H9 (cell line): ENCODE measurements around the gene PAK5. TPM values are rescaled to one million over a fixed set of nuclear protein-coding genes. Genes with fewer than 3 reads are reported as not detected.

Experiments used
- DNase-seq: peaks from one replicate; pipeline ENCODE4 v3.0.0-alpha.2; 2017
- H2AFZ ChIP-seq: one replicate; pipeline ENCODE4 v1.6.1; 2013; ENCODE audit warnings: mild to moderate bottlenecking, low read length, control low read depth, moderate library complexity
- H2AK5ac ChIP-seq: 2 replicates; pipeline ENCODE4 v1.6.1; 2013; ENCODE audit warnings: low read length, control low read depth, mixed read lengths; ENCODE audit not compliant: insufficient read length
- H2BK120ac ChIP-seq: one replicate; pipeline ENCODE4 v1.6.1; 2013; ENCODE audit warnings: low read depth, mild to moderate bottlenecking, low read length, control low read depth, inconsistent platforms; ENCODE audit not compliant: poor library complexity, severe bottlenecking
- H2BK12ac ChIP-seq: 2 replicates; pipeline ENCODE4 v1.6.1; 2013; ENCODE audit warnings: low read length, control low read depth, mixed read lengths, low read depth; ENCODE audit not compliant: insufficient read length
- H2BK15ac ChIP-seq: 2 replicates; pipeline ENCODE4 v1.6.1; 2013; ENCODE audit warnings: low read depth, low read length, control low read depth
- H2BK20ac ChIP-seq: one replicate; pipeline ENCODE4 v1.6.1; 2013; ENCODE audit warnings: low read depth, mild to moderate bottlenecking, low read length, control low read depth, inconsistent platforms; ENCODE audit not compliant: poor library complexity, severe bottlenecking
- H2BK5ac ChIP-seq: 2 replicates; pipeline ENCODE4 v1.6.1; 2013; ENCODE audit warnings: low read length, control low read depth, mixed read lengths; ENCODE audit not compliant: insufficient read length
- H3K14ac ChIP-seq: 2 replicates; pipeline ENCODE4 v1.6.1; 2013; ENCODE audit warnings: low read length, control low read depth; ENCODE audit not compliant: insufficient read depth
- H3K18ac ChIP-seq: 2 replicates; pipeline ENCODE4 v1.6.1; 2013; ENCODE audit warnings: low read depth, mild to moderate bottlenecking, mixed read lengths, low read length, control low read depth; ENCODE audit not compliant: insufficient read length
- H3K23ac ChIP-seq: 2 replicates; pipeline ENCODE4 v1.6.1; 2013; ENCODE audit warnings: low read length, control low read depth, mixed read lengths, low read depth; ENCODE audit not compliant: insufficient read length
- H3K23me2 ChIP-seq: 2 replicates; pipeline ENCODE4 v1.6.1; 2013; ENCODE audit warnings: low read depth, mild to moderate bottlenecking, mixed read lengths, low read length, control low read depth; ENCODE audit not compliant: insufficient read length, poor library complexity, severe bottlenecking
- H3K27ac ChIP-seq: 2 replicates; pipeline ENCODE4 v1.5.1; 2013; ENCODE audit warnings: low read length, control low read depth, mixed read lengths, low read depth; ENCODE audit not compliant: insufficient read length
- H3K27me3 ChIP-seq: 2 replicates; pipeline ENCODE4 v1.6.1; 2013; ENCODE audit warnings: low read length, control low read depth, inconsistent platforms; ENCODE audit not compliant: insufficient read depth
- H3K4ac ChIP-seq: 2 replicates; pipeline ENCODE4 v1.6.1; 2013; ENCODE audit warnings: low read depth, mild to moderate bottlenecking, control low read depth, inconsistent platforms, low read length, moderate library complexity
- H3K4me1 ChIP-seq: 2 replicates; pipeline ENCODE4 v1.6.1; 2013; ENCODE audit warnings: low read length, control low read depth, inconsistent platforms; ENCODE audit not compliant: insufficient read depth
- H3K4me2 ChIP-seq: 2 replicates; pipeline ENCODE4 v1.6.1; 2013; ENCODE audit warnings: low read length, control low read depth, mixed read lengths; ENCODE audit not compliant: insufficient read length, insufficient read depth
- H3K56ac ChIP-seq: 2 replicates; pipeline ENCODE4 v1.6.1; 2013; ENCODE audit warnings: low read depth, mild to moderate bottlenecking, mixed read lengths, low read length, control low read depth; ENCODE audit not compliant: insufficient read length
- H3K79me1 ChIP-seq: 2 replicates; pipeline ENCODE4 v1.6.1; 2013; ENCODE audit warnings: low read depth, mild to moderate bottlenecking, moderate library complexity, low read length, control low read depth, inconsistent platforms; ENCODE audit not compliant: insufficient read depth, poor library complexity, severe bottlenecking
- H3K79me2 ChIP-seq: 2 replicates; pipeline ENCODE4 v1.6.1; 2013; ENCODE audit warnings: low read length, control low read depth, inconsistent platforms; ENCODE audit not compliant: insufficient read depth
- H3K9ac ChIP-seq: 2 replicates; pipeline ENCODE4 v1.6.1; 2013; ENCODE audit warnings: low read length, control low read depth, mixed read lengths; ENCODE audit not compliant: insufficient read length; ENCODE audit errors: extremely low read depth
- H3K9me3 ChIP-seq: one replicate; pipeline ENCODE4 v1.6.1; 2013; ENCODE audit warnings: low read depth, low read length, inconsistent platforms; ENCODE audit not compliant: control insufficient read depth
- H3T11ph ChIP-seq: one replicate; pipeline ENCODE4 v1.6.1; 2013; ENCODE audit warnings: mild to moderate bottlenecking, low read length, control low read depth, inconsistent platforms
- H4K20me1 ChIP-seq: one replicate; pipeline ENCODE4 v1.6.1; 2013; ENCODE audit not compliant: control insufficient read depth, insufficient read length, insufficient read depth
- H4K5ac ChIP-seq: 2 replicates; pipeline ENCODE4 v1.6.1; 2013; ENCODE audit warnings: low read depth, mild to moderate bottlenecking, mixed read lengths, low read length, control low read depth; ENCODE audit not compliant: insufficient read length
- H4K8ac ChIP-seq: replicated peaks from 2 replicates; pipeline ENCODE4 v1.6.1; 2013; ENCODE audit warnings: low read length, control low read depth, mixed read lengths, low read depth; ENCODE audit not compliant: insufficient read length
- H4K91ac ChIP-seq: 2 replicates; pipeline ENCODE4 v1.6.1; 2013; ENCODE audit warnings: low read depth, mild to moderate bottlenecking, moderate library complexity, mixed read lengths, low read length, control low read depth; ENCODE audit not compliant: insufficient read length
- H3K27ac Mint-ChIP-seq, 3 experiments: 2 replicates in 2 of 3; 3 replicates in 1 of 3; pipeline ENCODE4 v1.8.0; 2020 to 2021; ENCODE audit warnings: mixed read lengths in 3 of 3, mild to moderate bottlenecking in 1 of 3, moderate library complexity in 1 of 3
- H3K27me3 Mint-ChIP-seq: 2 replicates; pipeline ENCODE4 v1.8.0; 2021; ENCODE audit warnings: low read depth, mild to moderate bottlenecking, moderate library complexity, mixed read lengths
- H3K36me3 Mint-ChIP-seq, 3 experiments: 2 replicates in 2 of 3; 3 replicates in 1 of 3; pipeline ENCODE4 v1.8.0; 2020 to 2021; ENCODE audit warnings: low read depth in 3 of 3, mixed read lengths in 3 of 3; ENCODE audit not compliant: insufficient read depth in 1 of 3
- H3K4me1 Mint-ChIP-seq, 2 experiments: 2 replicates each; pipeline ENCODE4 v1.8.0; 2020; ENCODE audit warnings: mixed read lengths in 2 of 2
- H3K4me3 Mint-ChIP-seq, 2 experiments: 2 replicates in 1 of 2; 3 replicates in 1 of 2; pipeline ENCODE4 v1.8.0; 2020 to 2021; ENCODE audit warnings: mild to moderate bottlenecking in 2 of 2, mixed read lengths in 2 of 2, moderate library complexity in 1 of 2
- H3K9me3 Mint-ChIP-seq, 2 experiments: 2 replicates in 1 of 2; 3 replicates in 1 of 2; pipeline ENCODE4 v1.8.0; 2020; ENCODE audit warnings: mild to moderate bottlenecking in 2 of 2, mixed read lengths in 2 of 2, moderate library complexity in 1 of 2
- total RNA-seq: library from RNA; stranded (reverse); gene quantifications from 2 replicates; pipeline ENCODE4 v1.2.1, GENCODE V29; 2021
- TF ChIP-seq, protein P1 (sequence below): fragments of 200-600 bp; sonication (generic); conservative IDR thresholded peaks from 3 replicates; pipeline ENCODE4 v1.8.0; 2021; ENCODE audit warnings: antibody characterized with exemption, mild to moderate bottlenecking

PAK5 gene
- total RNA-seq, 1 experiment from 2014 or later, result 0.20 TPM

DNA sequence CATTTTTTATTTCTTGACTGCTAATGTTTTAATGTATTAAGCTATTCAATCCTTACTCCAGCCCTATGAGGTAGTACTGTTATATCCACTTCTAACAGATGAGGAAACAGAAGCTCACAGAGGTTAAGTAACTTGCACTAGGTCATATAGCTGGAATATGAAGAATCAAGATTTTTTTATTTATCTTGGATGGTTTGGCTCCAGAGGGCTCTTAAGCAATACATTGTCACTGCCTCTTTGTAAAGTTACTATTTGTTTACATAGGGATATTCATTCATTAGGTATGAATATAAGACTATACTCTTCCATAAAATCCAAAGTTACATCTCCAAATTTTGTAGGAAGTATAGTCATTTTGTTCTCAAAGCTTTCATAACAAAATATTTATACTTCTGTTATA, 210.7 kb downstream of the PAK5 start:
- Histone ChIP-seq H4K91ac (no peak overlapping the region), H2BK20ac (no peak overlapping the region), H3K4me2 (no peak overlapping the region), H3T11ph (no peak overlapping the region), H3K18ac (no peak overlapping the region), H2BK120ac (no peak overlapping the region), H4K20me1 (no peaks in the 10 kb centered on the region), H3K27ac (no peak overlapping the region), H3K4ac (no peak overlapping the region), H2BK5ac (no peak overlapping the region), H3K23me2 (no peaks in the 10 kb centered on the region), H3K9ac (no peak overlapping the region), H2AK5ac (no peak overlapping the region), H4K8ac (no peak overlapping the region), H2AFZ (no peak overlapping the region), H2BK15ac (no peak overlapping the region), H3K14ac (no peak overlapping the region), H3K79me1 (no peaks in the 10 kb centered on the region), H2BK12ac (no peak overlapping the region), H3K4me1 (no peaks in the 10 kb centered on the region), H3K23ac (no peak overlapping the region), H3K27me3 (no peaks in the 10 kb centered on the region), H3K9me3 (no peaks in the 10 kb centered on the region), H3K79me2 (no peaks in the 10 kb centered on the region; the same call in 1 of the 2 replicates), H3K56ac (no peak overlapping the region), H4K5ac (no peak overlapping the region)
- H3K4me1 Mint-ChIP-seq, result peaks cover 4 to 7% of the 10 kb centered on the region in 2 experiments; a peak in 3 of 4 replicates
- H3K4me3 Mint-ChIP-seq, result no peak overlapping the region
- H3K9me3 Mint-ChIP-seq, result peaks cover 2 to 7% of the 10 kb centered on the region in 2 experiments; a peak in 2 of 5 replicates
- H3K27ac Mint-ChIP-seq, result no peak overlapping the region
- no peaks in the 10 kb centered on the region for H3K27me3 Mint-ChIP-seq
- peaks cover 1 to 9% (median 3%) of the 10 kb centered on the region in 3 experiments; a peak in 6 of 7 replicates for H3K36me3 Mint-ChIP-seq
- TF ChIP-seq, protein P1, sequence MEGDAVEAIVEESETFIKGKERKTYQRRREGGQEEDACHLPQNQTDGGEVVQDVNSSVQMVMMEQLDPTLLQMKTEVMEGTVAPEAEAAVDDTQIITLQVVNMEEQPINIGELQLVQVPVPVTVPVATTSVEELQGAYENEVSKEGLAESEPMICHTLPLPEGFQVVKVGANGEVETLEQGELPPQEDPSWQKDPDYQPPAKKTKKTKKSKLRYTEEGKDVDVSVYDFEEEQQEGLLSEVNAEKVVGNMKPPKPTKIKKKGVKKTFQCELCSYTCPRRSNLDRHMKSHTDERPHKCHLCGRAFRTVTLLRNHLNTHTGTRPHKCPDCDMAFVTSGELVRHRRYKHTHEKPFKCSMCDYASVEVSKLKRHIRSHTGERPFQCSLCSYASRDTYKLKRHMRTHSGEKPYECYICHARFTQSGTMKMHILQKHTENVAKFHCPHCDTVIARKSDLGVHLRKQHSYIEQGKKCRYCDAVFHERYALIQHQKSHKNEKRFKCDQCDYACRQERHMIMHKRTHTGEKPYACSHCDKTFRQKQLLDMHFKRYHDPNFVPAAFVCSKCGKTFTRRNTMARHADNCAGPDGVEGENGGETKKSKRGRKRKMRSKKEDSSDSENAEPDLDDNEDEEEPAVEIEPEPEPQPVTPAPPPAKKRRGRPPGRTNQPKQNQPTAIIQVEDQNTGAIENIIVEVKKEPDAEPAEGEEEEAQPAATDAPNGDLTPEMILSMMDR, result no peak
- no peak for DNase-seq
